Suprapubic skin (tissue), 4 donors: ENCODE results near the gene ZNF408. TPM values are rescaled to one million over a fixed set of nuclear protein-coding genes. Genes with fewer than 3 reads are reported as not detected.

Experiments used
- DNase-seq, 2 donors: peaks; one replicate each; pipeline ENCODE4 v3.0.0-alpha.2; 2019; ENCODE audit warnings: low spot score in 2 of 2
- H3K27ac ChIP-seq: fragments of 200-600 bp; sonication (generic); one replicate; pipeline ENCODE4 v1.5.1; 2019
- H3K27me3 ChIP-seq: fragments of 200-600 bp; sonication (generic); one replicate; pipeline ENCODE4 v1.5.1; 2019
- H3K36me3 ChIP-seq: fragments of 200-600 bp; sonication (generic); one replicate; pipeline ENCODE4 v1.5.1; 2019
- H3K4me1 ChIP-seq: fragments of 200-600 bp; sonication (generic); one replicate; pipeline ENCODE4 v1.5.1; 2019
- H3K4me3 ChIP-seq: fragments of 200-600 bp; sonication (generic); one replicate; pipeline ENCODE4 v1.5.1; 2019; ENCODE audit warnings: mild to moderate bottlenecking
- H3K9me3 ChIP-seq: fragments of 200-600 bp; sonication (generic); one replicate; pipeline ENCODE4 v1.5.1; 2019
- EP300 ChIP-seq: sonication (generic); formaldehyde crosslinking; IDR thresholded peaks from one replicate; pipeline ENCODE4 v1.6.1; 2017; ENCODE audit warnings: antibody characterized with exemption
- POLR2A ChIP-seq, 2 donors: fragments of 450-650 bp; IDR thresholded peaks; one replicate each; pipeline ENCODE4 v1.6.1; 2017; ENCODE audit warnings: antibody characterized with exemption in 2 of 2, mild to moderate bottlenecking in 2 of 2, moderate library complexity in 2 of 2
- POLR2AphosphoS5 ChIP-seq, 3 donors: sonication (generic); formaldehyde crosslinking; IDR thresholded peaks; one replicate each; pipeline ENCODE4 v1.6.1; 2017; ENCODE audit warnings: antibody characterized with exemption in 3 of 3
- WGBS: methylation state at CpG from one replicate; pipeline ENCODE4 v1.1.5; 2018; 5-methylcytosine and 5-hydroxymethylcytosine counted together
- total RNA-seq, 4 donors: library from RNA; depleted of rRNA; stranded (reverse); fragments of >200 nt; gene quantifications; one replicate each; pipeline ENCODE4 v1.1.0, GENCODE V29; 2016
- TF ChIP-seq, protein P1 (sequence below), 2 donors: fragments of 200-600 bp in 1 of 2; fragments of 450-650 bp in 1 of 2; sonication (generic) in 1 of 2; IDR thresholded peaks; one replicate each; pipeline ENCODE4 v1.5.1; 2016 to 2019; ENCODE audit warnings: antibody characterized with exemption in 2 of 2, mild to moderate bottlenecking in 1 of 2, moderate library complexity in 1 of 2

ZNF408 gene
- total RNA-seq, 4 donors from 2014 or later, result 11.6 to 25.6 (median 13.7) TPM

DNA sequence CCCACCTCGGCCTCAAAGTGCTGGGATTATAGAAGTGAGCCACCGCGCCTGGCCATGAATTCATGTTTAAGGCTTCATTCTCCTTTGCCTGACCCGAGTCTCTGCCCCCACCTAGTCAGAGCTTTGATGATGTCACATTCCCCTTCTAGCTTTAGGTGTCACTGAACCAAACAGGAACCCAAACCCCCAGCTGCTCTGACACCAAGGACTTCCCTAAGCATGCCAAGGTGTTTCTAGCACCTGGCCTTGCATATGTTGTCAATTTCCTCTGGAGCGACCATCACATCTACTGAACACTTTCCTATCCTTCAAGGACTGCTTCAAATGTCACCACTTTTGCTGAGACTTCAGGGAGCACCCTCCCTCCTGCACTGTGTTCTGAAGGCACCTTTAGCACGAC lies 20.5 kb downstream of the ZNF408 start:
- no peak overlapping the region for H3K27ac ChIP-seq
- no peaks in the 10 kb centered on the region for H3K36me3 ChIP-seq
- H3K4me3 ChIP-seq, result no peak overlapping the region
- TF ChIP-seq POLR2A (IDR thresholded peaks at IDR 0.05) (no peak), POLR2AphosphoS5 (IDR thresholded peaks at IDR 0.05) (no peak), EP300 (no peak)
- TF ChIP-seq, protein P1, sequence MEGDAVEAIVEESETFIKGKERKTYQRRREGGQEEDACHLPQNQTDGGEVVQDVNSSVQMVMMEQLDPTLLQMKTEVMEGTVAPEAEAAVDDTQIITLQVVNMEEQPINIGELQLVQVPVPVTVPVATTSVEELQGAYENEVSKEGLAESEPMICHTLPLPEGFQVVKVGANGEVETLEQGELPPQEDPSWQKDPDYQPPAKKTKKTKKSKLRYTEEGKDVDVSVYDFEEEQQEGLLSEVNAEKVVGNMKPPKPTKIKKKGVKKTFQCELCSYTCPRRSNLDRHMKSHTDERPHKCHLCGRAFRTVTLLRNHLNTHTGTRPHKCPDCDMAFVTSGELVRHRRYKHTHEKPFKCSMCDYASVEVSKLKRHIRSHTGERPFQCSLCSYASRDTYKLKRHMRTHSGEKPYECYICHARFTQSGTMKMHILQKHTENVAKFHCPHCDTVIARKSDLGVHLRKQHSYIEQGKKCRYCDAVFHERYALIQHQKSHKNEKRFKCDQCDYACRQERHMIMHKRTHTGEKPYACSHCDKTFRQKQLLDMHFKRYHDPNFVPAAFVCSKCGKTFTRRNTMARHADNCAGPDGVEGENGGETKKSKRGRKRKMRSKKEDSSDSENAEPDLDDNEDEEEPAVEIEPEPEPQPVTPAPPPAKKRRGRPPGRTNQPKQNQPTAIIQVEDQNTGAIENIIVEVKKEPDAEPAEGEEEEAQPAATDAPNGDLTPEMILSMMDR (IDR thresholded peaks at IDR 0.05), result no peak
- no peaks in the 10 kb centered on the region for H3K27me3 ChIP-seq
- no peaks in the 10 kb centered on the region for H3K9me3 ChIP-seq
- WGBS, result 80% methylated on average over 6 of the region's 6 CpGs
- no peaks in the 10 kb centered on the region for H3K4me1 ChIP-seq
- DNase-seq, result no peak

DNA sequence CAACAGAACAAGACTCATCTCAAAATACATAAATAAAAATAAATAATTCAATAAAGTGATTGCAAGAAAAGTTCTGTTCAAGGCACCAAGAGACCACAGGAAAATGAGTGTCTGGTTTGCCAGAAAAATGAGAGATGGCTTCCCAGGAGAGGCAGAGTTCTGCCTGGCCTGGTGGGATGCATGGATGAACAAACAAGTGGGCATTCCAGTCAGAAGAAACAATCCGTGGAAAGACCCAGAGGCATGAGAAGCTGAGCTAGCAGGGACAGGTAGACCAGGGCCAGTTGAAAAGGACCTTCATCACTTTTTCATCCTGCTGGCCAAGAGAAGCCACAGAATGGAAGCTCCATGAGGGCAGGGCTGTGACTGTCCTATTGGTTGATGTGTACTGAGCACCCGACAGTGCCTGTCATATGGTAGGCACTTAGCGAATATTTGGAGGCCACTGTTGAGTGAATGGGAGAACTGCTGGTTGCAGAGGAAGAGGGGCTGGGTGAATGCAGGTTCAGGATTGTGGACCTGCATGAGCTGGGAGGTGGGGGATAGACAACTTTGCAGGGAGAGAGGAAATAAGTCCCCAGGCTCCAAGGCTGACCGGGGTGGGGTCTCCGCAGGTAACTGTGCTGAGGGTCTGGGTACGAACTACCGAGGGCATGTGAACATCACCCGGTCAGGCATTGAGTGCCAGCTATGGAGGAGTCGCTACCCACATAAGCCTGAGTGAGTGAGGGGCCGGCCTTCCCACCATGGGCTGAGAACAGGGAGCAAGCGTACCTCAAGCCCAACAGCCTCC lies 21.9 kb downstream of the ZNF408 start:
- H3K4me1 ChIP-seq, result no peaks in the 10 kb centered on the region
- 94% methylated on average over 11 of the region's 11 CpGs for WGBS

DNA sequence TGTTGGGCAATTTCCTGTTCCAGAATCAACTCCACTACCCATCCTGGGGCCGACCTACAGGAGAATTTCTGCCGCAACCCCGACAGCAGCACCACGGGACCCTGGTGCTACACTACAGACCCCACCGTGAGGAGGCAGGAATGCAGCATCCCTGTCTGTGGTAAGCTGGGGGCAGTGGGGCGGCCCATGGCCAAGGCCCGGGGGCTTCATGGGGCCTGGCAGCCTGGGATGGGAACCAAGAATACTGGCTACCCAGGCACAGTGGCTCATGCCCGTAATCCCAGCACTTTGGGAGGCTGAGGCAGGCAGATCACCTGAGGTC lies 22.5 kb downstream of the ZNF408 start:
- Histone ChIP-seq H3K27ac (no peak overlapping the region), H3K27me3 (no peaks in the 10 kb centered on the region), H3K4me3 (no peak overlapping the region), H3K9me3 (no peaks in the 10 kb centered on the region), H3K4me1 (no peaks in the 10 kb centered on the region), H3K36me3 (no peaks in the 10 kb centered on the region)
- WGBS, result 91% methylated on average over 4 of the region's 8 CpGs
- TF ChIP-seq, protein P1 (IDR thresholded peaks at IDR 0.05), result no peak
- TF ChIP-seq POLR2A (IDR thresholded peaks at IDR 0.05) (no peak), EP300 (no peak), POLR2AphosphoS5 (IDR thresholded peaks at IDR 0.05) (no peak)
- no peak for DNase-seq

More for the DNA sequence above, 21.9 kb downstream of the ZNF408 start:
- no peak overlapping the region for H3K4me3 ChIP-seq
- no peaks in the 10 kb centered on the region for H3K27me3 ChIP-seq
- TF ChIP-seq EP300, result no peak
- no peaks in the 10 kb centered on the region for H3K9me3 ChIP-seq
- no peak for DNase-seq
- no peaks in the 10 kb centered on the region for H3K36me3 ChIP-seq
- H3K27ac ChIP-seq, result no peak overlapping the region

DNA sequence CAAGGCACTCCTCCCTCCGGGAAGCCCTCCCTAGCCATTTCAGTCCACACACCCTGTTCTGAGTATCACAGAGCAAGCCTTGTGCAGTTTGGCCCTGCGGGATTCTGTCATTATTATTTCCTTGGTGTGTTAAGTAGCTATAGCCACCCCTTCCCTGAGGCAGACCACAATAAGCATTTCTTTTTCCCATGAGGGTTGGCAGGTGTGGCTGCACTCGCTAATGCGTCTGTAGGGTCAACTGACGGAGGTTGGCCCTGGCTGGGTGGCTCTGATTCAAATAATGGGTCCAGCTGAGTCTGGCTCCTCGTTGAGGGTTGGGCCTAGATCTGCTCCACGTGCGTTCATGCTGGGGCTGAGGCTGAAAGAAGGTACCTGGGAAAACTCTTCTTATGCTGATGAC lies 23.3 kb downstream of the ZNF408 start:
- H3K27ac ChIP-seq, result no peak overlapping the region
- no peaks in the 10 kb centered on the region for H3K9me3 ChIP-seq
- no peak for DNase-seq
- 66% methylated on average over 8 of the region's 8 CpGs for WGBS
- H3K4me3 ChIP-seq, result no peak overlapping the region
- no peaks in the 10 kb centered on the region for H3K4me1 ChIP-seq
- H3K27me3 ChIP-seq, result no peaks in the 10 kb centered on the region
- H3K36me3 ChIP-seq, result no peaks in the 10 kb centered on the region
- TF ChIP-seq EP300 (no peak), POLR2A (IDR thresholded peaks at IDR 0.05) (no peak), POLR2AphosphoS5 (IDR thresholded peaks at IDR 0.05) (no peak)
- TF ChIP-seq, protein P1 (IDR thresholded peaks at IDR 0.05), result no peak

DNA sequence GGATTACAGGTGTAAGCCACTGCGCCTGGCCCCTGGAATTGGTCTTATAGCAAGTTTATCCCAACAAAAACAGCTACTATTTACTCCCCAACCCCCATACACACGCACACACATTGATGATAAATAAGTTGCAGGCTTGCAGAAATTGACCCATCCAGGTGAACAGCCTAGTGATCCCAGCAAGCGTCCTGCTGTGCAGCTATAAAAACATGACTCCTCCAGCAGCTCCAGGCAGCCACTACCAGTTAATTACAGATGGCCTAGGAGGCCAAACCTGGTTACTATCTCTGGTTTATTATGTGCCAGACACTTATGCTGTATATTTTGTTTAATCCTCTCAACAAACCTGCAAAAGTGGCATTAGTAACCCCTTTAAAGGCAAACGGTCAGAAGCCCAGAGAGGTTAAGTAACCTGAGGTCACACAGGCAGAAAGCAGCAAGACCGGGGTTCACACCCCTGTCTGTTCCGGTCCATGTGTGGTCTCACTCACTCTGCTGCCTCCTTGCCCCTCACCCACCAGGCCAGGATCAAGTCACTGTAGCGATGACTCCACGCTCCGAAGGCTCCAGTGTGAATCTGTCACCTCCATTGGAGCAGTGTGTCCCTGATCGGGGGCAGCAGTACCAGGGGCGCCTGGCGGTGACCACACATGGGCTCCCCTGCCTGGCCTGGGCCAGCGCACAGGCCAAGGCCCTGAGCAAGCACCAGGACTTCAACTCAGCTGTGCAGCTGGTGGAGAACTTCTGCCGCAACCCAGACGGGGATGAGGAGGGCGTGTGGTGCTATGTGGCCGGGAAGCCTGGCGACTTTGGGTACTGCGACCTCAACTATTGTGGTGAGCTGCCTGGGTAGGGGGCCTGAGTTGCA lies 24.7 kb downstream of the ZNF408 start:
- no peak for TF ChIP-seq POLR2AphosphoS5 (IDR thresholded peaks at IDR 0.05)
- TF ChIP-seq, protein P1 (IDR thresholded peaks at IDR 0.05), result no peak
- TF ChIP-seq POLR2A (IDR thresholded peaks at IDR 0.05), result no peak
- no peak for TF ChIP-seq EP300
- H3K9me3 ChIP-seq, result no peaks in the 10 kb centered on the region
- H3K27me3 ChIP-seq, result no peaks in the 10 kb centered on the region
- H3K27ac ChIP-seq, result no peak overlapping the region
- DNase-seq, result no peak
- no peaks in the 10 kb centered on the region for H3K4me1 ChIP-seq
- no peak overlapping the region for H3K4me3 ChIP-seq
- H3K36me3 ChIP-seq, result no peaks in the 10 kb centered on the region
- WGBS, result 94% methylated on average over 17 of the region's 19 CpGs
